GM11168 (cell line): ENCODE data around the gene LRP8.
"Not testable (repeated sequence)": the region's sequence is repeated elsewhere in the genome, so short reads cannot be mapped to it uniquely, and the experiment has no call there.

Source experiments
- in situ Hi-C: fragments of 300-500 bp; cut with MboI; formaldehyde crosslinking; loops from one replicate; pipeline ENCODE4 v1.12.0; 2022; ENCODE audit warnings: low sequenced_read_pairs; ENCODE audit not compliant: unreplicated experiment

LRP8 gene

GRCh38 chr1:53286955-53287354 lies 40.9 kb downstream of the LRP8 start:
- in situ Hi-C loops, result no loop called here

- in situ Hi-C loops, result no loop called here
Measured at GRCh38 chr1:53285969-53286760, 41.7 kb downstream of the LRP8 start.

GRCh38 chr1:53285546-53285945 lies 42.3 kb downstream of the LRP8 start:
- in situ Hi-C loops, result no loop called here

- in situ Hi-C loops, result no loop called here
Measured at GRCh38 chr1:53284224-53285020, 43.4 kb downstream of the LRP8 start.

- in situ Hi-C loops, result not testable (repeated sequence)
Measured at GRCh38 chr1:53283156-53283555, 44.7 kb downstream of the LRP8 start.

GRCh38 chr1:53281133-53281532 lies 46.7 kb downstream of the LRP8 start:
- in situ Hi-C loops, result no loop called here

GRCh38 chr1:53280496-53280895 lies 47.4 kb downstream of the LRP8 start:
- in situ Hi-C loops, result no loop called here

GRCh38 chr1:53279296-53280200 lies 48.3 kb downstream of the LRP8 start:
- in situ Hi-C loops, result loop anchor here (5.0 kb wide), 1 partner anchor 113 kb away; no protein-coding TSS in a partner anchor

GRCh38 chr1:53278298-53278725 lies 49.6 kb downstream of the LRP8 start:
- in situ Hi-C loops, result loop anchor here (5.0 kb wide), 1 partner anchor 114 kb away; no protein-coding TSS in a partner anchor

- in situ Hi-C loops, result loop anchor here (5.0 kb wide), 1 partner anchor 115 kb away; no protein-coding TSS in a partner anchor
Measured at GRCh38 chr1:53277326-53277725, 50.5 kb downstream of the LRP8 start.

GRCh38 chr1:53276902-53277281 lies 51.0 kb downstream of the LRP8 start:
- in situ Hi-C loops, result loop anchor here (5.0 kb wide), 1 partner anchor 115 kb away; no protein-coding TSS in a partner anchor

- in situ Hi-C loops, result loop anchor here (5.0 kb wide), 1 partner anchor 116 kb away; no protein-coding TSS in a partner anchor
Measured at GRCh38 chr1:53276153-53276901, 51.5 kb downstream of the LRP8 start.

- in situ Hi-C loops, result loop anchor here (5.0 kb wide), 1 partner anchor 117 kb away; no protein-coding TSS in a partner anchor
Measured at GRCh38 chr1:53275566-53275965, 52.3 kb downstream of the LRP8 start.

- in situ Hi-C loops, result loop anchor here (5.0 kb wide), 1 partner anchor 118 kb away; no protein-coding TSS in a partner anchor
Measured at GRCh38 chr1:53274541-53275185, 53.2 kb downstream of the LRP8 start.

GRCh38 chr1:53274026-53274425 lies 53.8 kb downstream of the LRP8 start:
- in situ Hi-C loops, result no loop called here

GRCh38 chr1:53273526-53273925 lies 54.3 kb downstream of the LRP8 start:
- in situ Hi-C loops, result no loop called here

- in situ Hi-C loops, result no loop called here
Measured at GRCh38 chr1:53272349-53272748, 55.5 kb downstream of the LRP8 start.

GRCh38 chr1:53271446-53272090 lies 56.3 kb downstream of the LRP8 start:
- in situ Hi-C loops, result no loop called here
